ENCODE measurements around the gene ARAP2. TPM values are rescaled to one million over a fixed set of nuclear protein-coding genes. Genes with fewer than 3 reads are reported as not detected.
A peak's percentile ranks its signal among the peaks of the same experiment; 100 is the strongest.

The ARAP2 gene
- total RNA-seq, 6 experiments from 2014 or later, result 6.4 to 15.4 (median 10.2) TPM

DNA sequence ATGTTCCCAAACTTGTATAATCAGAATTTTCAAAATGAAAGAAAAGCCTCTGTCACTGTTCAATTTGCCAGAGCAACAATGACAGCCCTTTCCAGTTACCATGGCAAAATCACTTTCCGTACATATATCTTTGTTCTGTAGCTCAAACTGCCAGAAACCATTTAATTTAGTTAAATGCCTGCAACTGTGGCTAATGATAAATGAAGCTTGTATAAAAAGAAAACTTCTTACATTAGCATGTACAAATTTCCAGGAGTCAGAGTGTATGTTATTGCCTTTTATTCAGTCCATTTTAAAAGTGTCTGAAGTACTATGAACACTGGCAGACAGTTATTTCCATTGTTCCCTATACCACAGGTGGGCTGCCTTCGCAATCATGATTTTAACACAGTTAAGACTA, 30.3 kb downstream of the ARAP2 start:
- intact Hi-C loops (cut with DNase I), result no loop called here
- DNase-seq, result no peak
- 94% methylated on average over 2 of the region's 2 CpGs for WGBS (ENCODE audit: insufficient coverage, low coverage, low lambda C conversion rate, missing lambda C conversion rate)
- Histone ChIP-seq H3K9me3 (no peaks in the 10 kb centered on the region), H3K4me1 (no peaks in the 10 kb centered on the region), H3K36me3 (peaks cover 0 to 4% (median 0%) of the 10 kb centered on the region in 4 donors), H3K27ac (no peak overlapping the region), H3K4me3 (no peak overlapping the region), H3K27me3 (no peaks in the 10 kb centered on the region)
- ATAC-seq, result no peak
- TF ChIP-seq, protein P1, sequence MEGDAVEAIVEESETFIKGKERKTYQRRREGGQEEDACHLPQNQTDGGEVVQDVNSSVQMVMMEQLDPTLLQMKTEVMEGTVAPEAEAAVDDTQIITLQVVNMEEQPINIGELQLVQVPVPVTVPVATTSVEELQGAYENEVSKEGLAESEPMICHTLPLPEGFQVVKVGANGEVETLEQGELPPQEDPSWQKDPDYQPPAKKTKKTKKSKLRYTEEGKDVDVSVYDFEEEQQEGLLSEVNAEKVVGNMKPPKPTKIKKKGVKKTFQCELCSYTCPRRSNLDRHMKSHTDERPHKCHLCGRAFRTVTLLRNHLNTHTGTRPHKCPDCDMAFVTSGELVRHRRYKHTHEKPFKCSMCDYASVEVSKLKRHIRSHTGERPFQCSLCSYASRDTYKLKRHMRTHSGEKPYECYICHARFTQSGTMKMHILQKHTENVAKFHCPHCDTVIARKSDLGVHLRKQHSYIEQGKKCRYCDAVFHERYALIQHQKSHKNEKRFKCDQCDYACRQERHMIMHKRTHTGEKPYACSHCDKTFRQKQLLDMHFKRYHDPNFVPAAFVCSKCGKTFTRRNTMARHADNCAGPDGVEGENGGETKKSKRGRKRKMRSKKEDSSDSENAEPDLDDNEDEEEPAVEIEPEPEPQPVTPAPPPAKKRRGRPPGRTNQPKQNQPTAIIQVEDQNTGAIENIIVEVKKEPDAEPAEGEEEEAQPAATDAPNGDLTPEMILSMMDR (IDR thresholded peaks at IDR 0.05), result no peak
- no peak for TF ChIP-seq POLR2A (IDR thresholded peaks at IDR 0.05)

DNA sequence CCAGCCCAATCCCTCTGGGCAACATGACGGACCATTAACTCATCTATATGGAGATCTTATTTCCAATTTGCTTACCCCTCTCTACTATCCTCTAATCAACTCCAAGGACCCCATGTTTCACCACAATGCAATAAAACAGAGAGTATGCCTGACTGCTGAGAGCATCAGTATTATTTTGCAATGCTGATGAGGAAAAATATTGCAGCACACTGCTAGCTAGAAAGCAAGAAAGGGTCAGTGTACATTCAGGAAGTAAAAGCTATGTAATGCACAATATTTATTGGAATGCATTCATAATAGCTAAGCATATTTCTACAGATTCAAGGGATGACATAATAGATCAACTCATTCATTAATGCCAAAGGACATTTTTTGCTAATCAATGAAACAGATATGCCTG, 33.2 kb downstream of the ARAP2 start:
- Histone ChIP-seq H3K4me1 (peaks cover 0 to 23% (median 9%) of the 10 kb centered on the region in 4 donors), H3K27ac (no peak overlapping the region), H3K27me3 (no peaks in the 10 kb centered on the region), H3K9me3 (no peaks in the 10 kb centered on the region), H3K36me3 (peaks cover 0 to 4% (median 0%) of the 10 kb centered on the region in 4 donors), H3K4me3 (no peak overlapping the region)
- 95% methylated on average over 1 of the region's 1 CpG for WGBS (ENCODE audit: insufficient coverage, low coverage, low lambda C conversion rate, missing lambda C conversion rate)
- ATAC-seq, result no peak
- no peak for TF ChIP-seq POLR2A (IDR thresholded peaks at IDR 0.05)
- intact Hi-C loops (cut with DNase I), result no loop called here
- no peak for DNase-seq

DNA sequence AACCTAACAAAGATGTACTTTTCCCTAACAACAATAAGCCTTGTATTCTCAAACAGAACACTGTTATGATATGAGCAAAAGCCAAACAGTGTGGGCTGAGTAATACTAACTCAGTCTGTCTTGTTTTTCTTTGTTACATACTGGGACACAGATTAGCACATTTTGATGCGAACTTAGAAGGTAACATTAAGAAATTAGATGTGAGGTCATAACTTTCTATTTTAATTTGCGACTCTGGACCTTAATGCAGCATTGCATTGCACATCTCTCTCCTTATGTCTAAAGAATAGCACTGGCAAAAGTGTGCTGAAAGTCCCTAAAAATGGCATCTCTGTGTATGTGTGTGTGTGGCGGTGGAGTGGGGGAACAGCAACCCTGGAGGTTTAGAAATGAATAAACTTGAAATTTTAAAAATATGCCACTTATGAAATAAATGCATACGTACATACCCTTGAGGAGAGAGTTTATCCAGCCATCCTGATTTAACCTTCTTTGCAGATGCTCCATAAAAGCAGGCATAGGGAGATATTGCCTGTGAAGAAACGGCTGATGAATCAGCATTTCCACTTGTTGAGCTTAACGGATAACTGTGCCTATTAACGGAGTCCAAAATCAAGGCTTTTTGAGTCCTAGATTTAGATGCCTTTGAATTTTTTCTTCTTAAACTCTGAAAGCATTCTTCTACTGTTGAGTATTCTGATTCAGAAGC, 34.2 kb downstream of the ARAP2 start:
- Histone ChIP-seq H3K4me1 (peaks cover 0 to 23% (median 9%) of the 10 kb centered on the region in 4 donors), H3K27ac (no peak overlapping the region), H3K27me3 (no peaks in the 10 kb centered on the region), H3K36me3 (peaks cover 0 to 4% (median 0%) of the 10 kb centered on the region in 4 donors), H3K9me3 (no peaks in the 10 kb centered on the region), H3K4me3 (no peak overlapping the region)
- TF ChIP-seq, protein P1 (IDR thresholded peaks at IDR 0.05), result no peak
- no peak for TF ChIP-seq POLR2A (IDR thresholded peaks at IDR 0.05)
- intact Hi-C loops (cut with DNase I), result no loop called here
- no peak for DNase-seq
- 65% methylated on average over 7 of the region's 7 CpGs for WGBS (ENCODE audit: insufficient coverage, low coverage, low lambda C conversion rate, missing lambda C conversion rate)
- no peak for ATAC-seq

DNA sequence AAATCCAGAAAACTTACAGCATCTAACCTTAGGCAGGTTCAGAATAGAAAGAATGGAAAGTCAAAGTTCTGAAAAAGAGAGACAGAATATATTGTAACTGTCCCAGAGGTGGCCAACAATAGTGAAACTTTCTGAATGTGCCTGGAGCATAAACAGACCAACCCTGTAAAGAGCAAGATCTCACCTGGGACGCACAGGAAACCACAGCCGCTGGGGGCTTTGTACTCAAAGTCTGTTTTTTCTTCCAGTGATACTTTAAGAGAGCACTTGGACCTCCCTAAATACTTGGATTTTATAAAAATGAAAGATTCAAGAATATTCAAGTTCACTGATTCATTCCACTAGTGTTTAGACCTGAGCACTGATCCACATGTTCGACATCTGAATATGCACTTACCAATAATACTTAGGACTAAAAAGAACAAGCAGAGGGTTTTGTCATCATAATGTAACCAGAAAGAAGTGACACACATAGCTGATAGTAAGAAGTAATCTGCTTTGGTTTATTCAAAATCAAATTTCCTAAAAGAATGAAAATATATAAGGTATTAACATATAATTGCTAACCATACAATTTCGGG, 35.3 kb downstream of the ARAP2 start:
- Histone ChIP-seq H3K4me1 (peaks cover 0 to 23% (median 9%) of the 10 kb centered on the region in 4 donors), H3K36me3 (peaks cover 0 to 4% (median 0%) of the 10 kb centered on the region in 4 donors), H3K27me3 (no peaks in the 10 kb centered on the region), H3K9me3 (no peaks in the 10 kb centered on the region), H3K27ac (no peak overlapping the region), H3K4me3 (no peak overlapping the region)
- ATAC-seq (peak in 2 of 4 donors; percentile 10 to 25), DNase-seq (no peak)
- no peak for TF ChIP-seq POLR2A (IDR thresholded peaks at IDR 0.05)
- TF ChIP-seq, protein P1 (IDR thresholded peaks at IDR 0.05), result no peak
- intact Hi-C loops (cut with DNase I), result no loop called here
- WGBS (ENCODE audit: insufficient coverage, low coverage, low lambda C conversion rate, missing lambda C conversion rate), result 62% methylated on average over 4 of the region's 4 CpGs

DNA sequence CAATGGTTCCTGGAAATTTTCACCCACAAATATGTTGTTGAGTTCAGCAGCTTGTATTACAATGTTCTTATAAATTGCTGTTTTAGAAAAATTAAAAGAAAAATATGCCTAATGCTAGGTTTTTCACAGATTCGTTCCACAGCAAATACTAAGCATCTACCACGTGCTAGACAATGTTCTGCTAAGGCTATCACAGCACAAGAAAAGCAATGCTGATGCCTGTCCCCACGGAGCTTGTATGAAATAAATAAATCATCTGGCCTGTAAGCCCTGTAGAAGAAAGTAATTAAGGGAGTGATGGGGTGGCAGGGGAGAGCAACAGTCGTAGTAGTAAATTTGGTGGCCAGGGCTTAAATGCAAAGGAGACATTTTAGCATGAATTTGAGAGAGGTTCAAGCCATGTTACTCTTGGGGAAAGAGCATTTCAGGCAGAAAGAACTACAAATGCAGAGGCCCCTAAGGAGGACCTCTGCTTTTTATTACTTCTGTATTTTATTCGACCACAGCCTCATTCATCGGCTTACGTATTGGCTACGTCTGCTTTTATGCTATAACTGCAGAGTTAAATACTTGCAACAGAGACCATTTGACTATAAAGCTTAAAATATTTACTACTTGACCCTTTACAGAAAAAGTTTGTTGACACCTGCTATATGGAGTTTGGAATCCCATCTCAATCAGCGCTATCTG, 36.3 kb downstream of the ARAP2 start:
- Histone ChIP-seq H3K4me1 (peaks cover 0 to 23% (median 9%) of the 10 kb centered on the region in 4 donors), H3K9me3 (no peaks in the 10 kb centered on the region), H3K27me3 (no peaks in the 10 kb centered on the region), H3K27ac (no peak overlapping the region), H3K4me3 (no peak overlapping the region), H3K36me3 (peaks cover 0 to 4% (median 0%) of the 10 kb centered on the region in 4 donors)
- TF ChIP-seq POLR2A (IDR thresholded peaks at IDR 0.05), result no peak
- TF ChIP-seq, protein P1 (IDR thresholded peaks at IDR 0.05), result no peak
- 39% methylated on average over 9 of the region's 9 CpGs for WGBS (ENCODE audit: insufficient coverage, low coverage, low lambda C conversion rate, missing lambda C conversion rate)
- ATAC-seq (peak; percentile 25 to 48 (median 30)), DNase-seq (no peak)
- intact Hi-C loops (cut with DNase I), result no loop called here
